ENCODE measurements around the gene HADH.

Gene HADH

DNA sequence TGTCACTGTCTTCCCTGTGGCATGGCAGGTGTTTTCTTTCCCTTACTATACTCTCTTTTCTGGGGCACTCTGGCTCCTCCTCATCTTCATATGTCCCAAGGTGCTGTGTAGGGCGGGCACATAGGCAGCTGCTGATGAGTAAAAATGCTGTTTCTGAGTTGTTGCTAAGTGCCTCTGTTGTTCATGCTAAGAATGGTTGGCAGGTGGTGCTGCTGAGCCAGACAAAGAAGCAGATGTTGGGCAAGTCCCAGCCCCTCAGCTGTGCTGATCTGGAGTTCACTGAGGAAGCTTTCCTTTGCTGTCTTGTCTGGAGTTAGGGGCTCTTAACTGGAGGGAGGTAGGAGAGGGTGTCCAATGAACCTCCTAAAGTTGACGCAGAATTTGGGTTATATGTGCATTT lies 40.6 kb downstream of the HADH start:
- TF ChIP-seq TAF1 (IDR thresholded peaks at IDR 0.05; ENCODE audit: borderline replicate concordance, insufficient read depth, low read length) (no peak), SIN3A (IDR thresholded peaks at IDR 0.05; ENCODE audit: borderline replicate concordance, insufficient read depth, low read length) (no peak)

- TF ChIP-seq FOXP2 (optimal IDR thresholded peaks at IDR 0.05; ENCODE audit: borderline replicate concordance, extremely low read depth, extremely low read length, insufficient read depth) (no peak), TAF1 (IDR thresholded peaks at IDR 0.05; ENCODE audit: borderline replicate concordance, insufficient read depth, low read length) (no peak), POLR2AphosphoS5 (IDR thresholded peaks at IDR 0.05; ENCODE audit: low read depth, low read length) (no peak), REST (IDR thresholded peaks at IDR 0.05; ENCODE audit: insufficient read depth in 1 of 2, low read depth in 2 of 2, low read length in 2 of 2) (no peak), SIN3A (IDR thresholded peaks at IDR 0.05; ENCODE audit: borderline replicate concordance, insufficient read depth, low read length) (no peak)
Measured at GRCh38 chr4:108031427-108032083, 41.9 kb downstream of the HADH start.

DNA sequence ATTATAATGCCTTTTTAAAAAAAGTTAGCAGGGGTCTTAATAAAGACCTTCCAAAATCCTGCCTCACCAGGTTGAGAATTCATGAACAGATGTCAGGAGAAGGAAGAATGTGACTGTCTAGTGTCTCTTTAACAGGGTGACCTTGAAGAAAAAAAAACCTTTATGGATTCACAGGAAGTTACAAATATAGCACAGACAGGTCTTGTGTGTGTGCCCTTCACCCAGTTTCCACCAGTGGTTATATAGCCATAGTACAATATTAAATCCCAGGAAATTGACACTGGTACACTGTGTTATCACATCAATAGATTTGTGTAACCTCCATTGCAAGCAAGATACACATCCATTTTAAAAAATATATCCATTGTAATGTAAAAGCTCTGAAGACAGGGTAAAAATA lies 43.7 kb downstream of the HADH start:
- no peak for TF ChIP-seq REST (IDR thresholded peaks at IDR 0.05; ENCODE audit: insufficient read depth in 1 of 2, low read depth in 2 of 2, low read length in 2 of 2)
- TF ChIP-seq FOXP2 (optimal IDR thresholded peaks at IDR 0.05; ENCODE audit: borderline replicate concordance, extremely low read depth, extremely low read length, insufficient read depth) = no peak
- no peak for TF ChIP-seq POLR2AphosphoS5 (IDR thresholded peaks at IDR 0.05; ENCODE audit: low read depth, low read length)
- TF ChIP-seq TAF1 (IDR thresholded peaks at IDR 0.05; ENCODE audit: borderline replicate concordance, insufficient read depth, low read length) = no peak
- no peak for TF ChIP-seq SIN3A (IDR thresholded peaks at IDR 0.05; ENCODE audit: borderline replicate concordance, insufficient read depth, low read length)

DNA sequence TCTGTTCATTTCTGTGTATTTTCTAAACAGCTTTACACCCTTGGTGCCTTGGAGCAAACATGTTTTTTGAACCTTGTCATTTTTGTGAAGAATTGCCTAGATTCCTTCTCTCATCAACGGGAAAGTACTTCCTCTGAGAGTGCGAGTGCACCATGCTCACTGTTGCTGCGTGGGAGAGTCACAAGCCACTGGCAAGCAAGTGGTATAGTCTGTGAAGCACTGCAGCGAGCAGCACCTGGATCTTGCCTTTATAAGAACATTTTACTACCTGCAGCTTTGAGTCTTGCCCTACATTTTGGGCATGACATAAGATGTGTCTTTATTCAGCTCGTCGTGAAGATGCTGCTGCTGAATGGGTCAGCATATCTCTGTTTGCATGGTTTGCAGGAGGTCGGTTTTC lies 44.9 kb downstream of the HADH start:
- no peak for TF ChIP-seq POLR2AphosphoS5 (IDR thresholded peaks at IDR 0.05; ENCODE audit: low read depth, low read length)
- no peak for TF ChIP-seq FOXP2 (optimal IDR thresholded peaks at IDR 0.05; ENCODE audit: borderline replicate concordance, extremely low read depth, extremely low read length, insufficient read depth)
- no peak for TF ChIP-seq TAF1 (IDR thresholded peaks at IDR 0.05; ENCODE audit: borderline replicate concordance, insufficient read depth, low read length)
- TF ChIP-seq SIN3A (IDR thresholded peaks at IDR 0.05; ENCODE audit: borderline replicate concordance, insufficient read depth, low read length) = no peak
- TF ChIP-seq REST (IDR thresholded peaks at IDR 0.05; ENCODE audit: insufficient read depth in 1 of 2, low read depth in 2 of 2, low read length in 2 of 2) = no peak

GRCh38 chr4:108035691-108036090 lies 46.0 kb downstream of the HADH start:
- TF ChIP-seq POLR2AphosphoS5 (IDR thresholded peaks at IDR 0.05; ENCODE audit: low read depth, low read length) (no peak), SIN3A (IDR thresholded peaks at IDR 0.05; ENCODE audit: borderline replicate concordance, insufficient read depth, low read length) (no peak), TAF1 (IDR thresholded peaks at IDR 0.05; ENCODE audit: borderline replicate concordance, insufficient read depth, low read length) (no peak), REST (IDR thresholded peaks at IDR 0.05; ENCODE audit: insufficient read depth in 1 of 2, low read depth in 2 of 2, low read length in 2 of 2) (no peak), FOXP2 (optimal IDR thresholded peaks at IDR 0.05; ENCODE audit: borderline replicate concordance, extremely low read depth, extremely low read length, insufficient read depth) (no peak)
